ENCODE data around the gene WDR88.
"Not testable (repeated sequence)": the region's sequence is repeated elsewhere in the genome, so short reads cannot be mapped to it uniquely, and the experiment has no call there.

The WDR88 gene

DNA sequence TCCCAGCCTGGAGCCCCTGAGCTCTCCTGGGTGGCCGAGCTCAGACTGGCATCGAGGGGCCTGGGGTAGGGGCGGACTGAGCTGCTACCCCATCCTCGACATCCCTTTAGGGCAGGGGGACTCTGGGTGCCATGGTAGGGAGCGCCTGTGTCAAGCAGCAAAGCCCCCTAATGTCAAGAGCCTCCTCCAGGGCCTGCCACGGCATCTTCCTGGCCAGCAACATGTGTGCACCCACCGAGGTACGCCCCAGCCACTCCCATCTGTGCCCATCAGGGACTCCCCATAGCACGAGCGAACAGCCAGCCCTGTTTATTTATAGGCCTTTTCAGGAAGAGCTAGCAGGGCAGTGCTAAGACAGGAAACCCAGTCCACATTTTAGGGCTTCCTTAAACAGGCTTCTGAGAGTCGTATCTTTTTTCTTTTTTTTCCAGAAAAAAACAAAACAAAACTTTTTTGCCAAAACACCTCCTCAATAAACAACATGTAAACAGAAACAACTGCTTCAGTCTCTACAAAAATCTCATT lies 76.5 kb downstream of the WDR88 start:
- no peaks in the 10 kb centered on the region for H3K27me3 ChIP-seq
- DNase-seq: no peak
- peaks cover 27% of the 10 kb centered on the region for H3K36me3 ChIP-seq
- TF ChIP-seq, protein P1, sequence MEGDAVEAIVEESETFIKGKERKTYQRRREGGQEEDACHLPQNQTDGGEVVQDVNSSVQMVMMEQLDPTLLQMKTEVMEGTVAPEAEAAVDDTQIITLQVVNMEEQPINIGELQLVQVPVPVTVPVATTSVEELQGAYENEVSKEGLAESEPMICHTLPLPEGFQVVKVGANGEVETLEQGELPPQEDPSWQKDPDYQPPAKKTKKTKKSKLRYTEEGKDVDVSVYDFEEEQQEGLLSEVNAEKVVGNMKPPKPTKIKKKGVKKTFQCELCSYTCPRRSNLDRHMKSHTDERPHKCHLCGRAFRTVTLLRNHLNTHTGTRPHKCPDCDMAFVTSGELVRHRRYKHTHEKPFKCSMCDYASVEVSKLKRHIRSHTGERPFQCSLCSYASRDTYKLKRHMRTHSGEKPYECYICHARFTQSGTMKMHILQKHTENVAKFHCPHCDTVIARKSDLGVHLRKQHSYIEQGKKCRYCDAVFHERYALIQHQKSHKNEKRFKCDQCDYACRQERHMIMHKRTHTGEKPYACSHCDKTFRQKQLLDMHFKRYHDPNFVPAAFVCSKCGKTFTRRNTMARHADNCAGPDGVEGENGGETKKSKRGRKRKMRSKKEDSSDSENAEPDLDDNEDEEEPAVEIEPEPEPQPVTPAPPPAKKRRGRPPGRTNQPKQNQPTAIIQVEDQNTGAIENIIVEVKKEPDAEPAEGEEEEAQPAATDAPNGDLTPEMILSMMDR (IDR thresholded peaks at IDR 0.05; ENCODE audit: low read depth, low read length): no peak
- no peaks in the 10 kb centered on the region for H3K4me1 ChIP-seq
- no peak overlapping the region for H3K4me3 ChIP-seq (ENCODE audit: low read depth, low read length)
- no peaks in the 10 kb centered on the region for H3K9me3 ChIP-seq

DNA sequence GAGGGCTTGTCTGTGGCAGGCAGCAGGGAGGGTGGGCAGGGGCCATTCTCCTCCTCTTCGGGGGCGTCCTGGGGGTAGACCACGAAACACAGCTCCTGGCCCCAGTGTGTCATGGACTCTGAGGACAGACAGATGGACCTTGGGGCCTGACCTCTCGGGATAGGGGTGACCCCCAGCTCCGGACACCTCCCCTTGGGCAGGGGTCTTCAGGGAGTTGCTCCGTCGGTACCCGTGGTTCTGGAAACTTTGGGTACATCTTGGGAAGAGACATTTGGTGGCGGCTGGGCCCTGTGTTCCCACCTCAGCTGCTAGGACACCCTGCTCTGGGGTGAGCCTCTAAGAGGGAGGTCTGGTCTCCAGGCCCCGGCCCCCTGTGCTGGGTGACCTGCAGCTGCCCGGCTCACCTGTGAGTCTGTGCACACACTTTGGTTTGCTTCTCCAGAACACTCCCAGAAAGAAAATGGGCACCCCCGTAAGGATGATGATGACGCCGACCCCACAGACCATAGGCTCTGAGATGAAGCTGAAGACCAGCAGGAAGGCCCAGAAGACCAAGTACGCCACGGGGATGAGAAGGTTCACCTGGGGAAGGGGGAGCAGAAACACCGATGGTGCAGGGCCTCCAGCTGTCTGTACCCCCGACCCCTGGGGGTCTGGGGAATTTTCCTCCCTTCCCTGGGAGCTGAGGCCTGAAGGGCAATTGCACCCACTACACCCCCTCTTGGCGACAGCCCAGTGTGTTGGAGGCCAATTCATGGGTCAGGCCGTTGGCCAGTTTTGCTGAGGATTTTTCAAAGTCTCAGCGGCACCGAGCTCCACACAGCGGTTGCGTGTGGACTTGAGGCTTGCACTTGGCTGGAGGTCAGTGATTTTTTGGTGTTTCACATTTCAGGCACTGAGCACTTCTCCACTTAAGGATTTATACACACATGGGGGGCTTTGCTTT lies 77.3 kb downstream of the WDR88 start:
- H3K4me3 ChIP-seq (ENCODE audit: low read depth, low read length): no peak overlapping the region
- H3K36me3 ChIP-seq: peaks cover 22% of the 10 kb centered on the region
- H3K4me1 ChIP-seq: no peaks in the 10 kb centered on the region
- H3K27me3 ChIP-seq: no peaks in the 10 kb centered on the region
- DNase-seq: no peak
- TF ChIP-seq, protein P1 (IDR thresholded peaks at IDR 0.05; ENCODE audit: low read depth, low read length): no peak
- H3K9me3 ChIP-seq: no peaks in the 10 kb centered on the region

DNA sequence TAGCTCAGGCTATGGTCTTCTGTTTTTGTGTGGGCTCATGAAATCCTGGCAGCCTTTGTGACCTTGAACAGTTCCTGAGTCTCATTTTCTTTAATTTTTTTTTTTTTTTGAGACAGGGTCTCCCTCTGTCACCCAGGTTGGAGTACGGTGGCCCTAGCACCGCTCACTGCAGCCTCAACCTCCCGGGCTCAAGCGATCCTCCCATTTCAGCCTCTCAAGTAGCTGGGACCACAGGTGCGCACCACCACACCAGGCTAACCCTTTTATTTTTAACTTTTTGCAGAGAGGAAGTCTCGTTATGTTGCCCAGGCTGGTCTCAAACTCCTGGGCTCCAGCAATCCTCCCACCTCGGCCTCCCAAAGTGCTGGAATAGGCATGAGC lies 77.9 kb downstream of the WDR88 start:
- H3K4me3 ChIP-seq (ENCODE audit: low read depth, low read length); H3K9me3 ChIP-seq; DNase-seq; H3K4me1 ChIP-seq; H3K27me3 ChIP-seq: not testable (repeated sequence)
- H3K36me3 ChIP-seq: peaks cover 17% of the 10 kb centered on the region

DNA sequence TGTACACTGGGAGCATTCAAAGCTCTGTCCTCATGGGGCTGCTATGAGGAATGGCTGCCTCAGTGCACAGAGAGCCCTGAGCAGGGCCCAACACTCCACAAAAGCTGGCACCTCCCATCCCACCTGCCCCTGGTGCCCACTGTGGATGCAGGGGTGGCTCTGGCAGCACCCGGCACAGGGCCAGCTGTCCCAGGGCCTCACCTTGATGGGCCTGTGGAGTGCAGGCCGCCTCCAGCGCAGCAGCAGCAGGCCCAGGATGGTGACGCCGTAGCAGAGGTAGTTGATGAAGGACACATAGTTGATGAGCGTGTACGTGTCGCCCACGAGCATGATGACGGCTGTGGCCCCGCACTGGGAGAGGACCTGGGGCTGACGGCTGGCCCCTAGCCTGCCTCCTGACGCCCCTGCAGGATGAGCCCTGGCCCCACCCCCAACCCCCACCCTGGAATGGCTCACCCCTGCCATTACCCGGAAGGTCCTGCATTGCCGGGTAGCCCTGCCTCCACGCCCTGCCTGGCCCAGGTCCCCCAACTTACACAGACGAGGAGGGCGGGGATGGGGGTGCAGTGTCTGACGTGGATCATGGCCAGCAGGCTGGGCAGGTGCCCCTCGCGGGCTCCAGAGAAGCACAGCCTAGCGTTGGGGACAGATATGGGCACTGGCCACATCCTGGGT lies 78.5 kb downstream of the WDR88 start:
- Histone ChIP-seq H3K9me3 (no peaks in the 10 kb centered on the region), H3K36me3 (peaks cover 12% of the 10 kb centered on the region), H3K4me3 (ENCODE audit: low read depth, low read length) (no peak overlapping the region), H3K27me3 (no peaks in the 10 kb centered on the region), H3K4me1 (no peaks in the 10 kb centered on the region)
- TF ChIP-seq, protein P1 (IDR thresholded peaks at IDR 0.05; ENCODE audit: low read depth, low read length): no peak
- DNase-seq: no peak

DNA sequence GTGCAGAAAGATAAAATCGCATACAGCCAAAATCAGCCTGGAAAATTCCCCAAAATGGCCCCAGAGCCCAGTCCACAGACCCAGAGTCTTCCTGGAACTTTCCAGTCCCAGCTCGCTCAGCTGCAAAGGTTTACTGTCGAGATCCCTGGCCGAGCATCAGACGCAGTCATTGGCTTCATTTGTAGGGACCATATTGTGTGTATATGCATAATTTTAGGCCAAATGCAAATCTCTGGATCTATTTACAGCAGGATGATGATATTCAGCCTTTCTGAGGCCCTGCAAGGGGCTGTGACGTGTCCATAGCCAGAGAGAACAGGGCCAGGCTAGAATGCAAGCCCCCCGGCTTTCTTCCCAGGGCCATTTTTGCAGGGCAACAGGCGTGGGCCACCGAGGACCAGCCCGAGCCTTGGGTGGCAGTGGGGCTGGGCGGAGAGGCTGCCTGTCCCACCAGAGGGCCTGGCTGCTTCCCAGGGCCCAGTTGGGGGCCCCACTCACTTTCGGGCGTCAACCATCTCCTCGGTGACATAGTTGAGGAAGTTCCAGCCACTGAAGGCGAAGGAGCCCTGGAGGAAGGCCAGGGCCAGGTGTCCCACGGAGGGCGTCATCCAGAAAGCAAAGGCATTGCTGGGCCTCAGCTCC lies 80.0 kb downstream of the WDR88 start:
- Histone ChIP-seq H3K36me3 (peaks cover 4% of the 10 kb centered on the region; the same call in 1 of the 2 replicates), H3K27me3 (no peaks in the 10 kb centered on the region), H3K4me1 (no peaks in the 10 kb centered on the region), H3K4me3 (ENCODE audit: low read depth, low read length) (no peak overlapping the region), H3K9me3 (no peaks in the 10 kb centered on the region)
- TF ChIP-seq, protein P1 (IDR thresholded peaks at IDR 0.05; ENCODE audit: low read depth, low read length): no peak
- no peak for DNase-seq

DNA sequence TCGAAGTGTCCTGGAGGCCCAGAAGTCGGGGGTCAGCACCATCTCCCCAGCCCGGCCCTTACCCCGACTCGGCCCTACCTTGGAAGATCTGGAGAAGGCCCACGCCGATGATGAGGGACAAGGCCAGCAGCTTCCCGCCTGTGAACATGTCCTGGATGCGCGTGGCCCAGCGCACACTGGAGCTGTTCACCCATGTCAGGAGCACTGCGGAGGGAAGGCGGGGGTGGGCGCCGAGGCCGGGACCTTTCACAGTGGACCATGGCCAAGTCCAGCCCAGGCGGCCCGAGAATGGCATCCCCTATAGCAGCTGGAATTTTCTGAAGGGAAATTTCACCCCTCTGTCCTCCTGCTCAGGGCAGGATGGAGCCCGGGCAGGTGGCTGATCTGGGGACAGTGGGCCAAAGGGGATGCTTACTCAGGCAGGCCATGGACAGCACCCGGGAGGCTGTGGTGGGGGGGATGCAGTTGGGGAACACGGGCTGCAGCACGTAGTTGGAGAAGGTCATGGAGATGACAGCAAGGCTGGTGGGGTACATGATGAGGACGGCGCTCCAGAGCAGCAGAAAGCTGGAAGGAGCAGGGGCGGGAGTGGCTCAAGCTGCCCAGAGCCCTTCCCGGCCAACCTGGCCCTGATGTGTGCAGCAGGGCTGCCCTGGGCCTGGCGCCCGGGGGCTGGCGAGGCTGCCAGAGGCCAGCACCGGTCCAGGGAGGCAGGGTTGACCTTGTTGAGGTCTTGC lies 80.7 kb downstream of the WDR88 start:
- DNase-seq: peak; percentile 8
- no peak overlapping the region for H3K4me3 ChIP-seq (ENCODE audit: low read depth, low read length)
- H3K27me3 ChIP-seq: no peaks in the 10 kb centered on the region
- no peaks in the 10 kb centered on the region for H3K9me3 ChIP-seq
- TF ChIP-seq, protein P1 (IDR thresholded peaks at IDR 0.05; ENCODE audit: low read depth, low read length): no peak
- no peaks in the 10 kb centered on the region for H3K36me3 ChIP-seq
- no peaks in the 10 kb centered on the region for H3K4me1 ChIP-seq

Data from BE2C (cell line).